ENCODE measurements around the gene GMPPA. TPM values are rescaled to one million over a fixed set of nuclear protein-coding genes. Genes with fewer than 3 reads are reported as not detected.

The GMPPA gene
- total RNA-seq, 2 donors from 2014 or later = 21.6 to 23.3 TPM

DNA sequence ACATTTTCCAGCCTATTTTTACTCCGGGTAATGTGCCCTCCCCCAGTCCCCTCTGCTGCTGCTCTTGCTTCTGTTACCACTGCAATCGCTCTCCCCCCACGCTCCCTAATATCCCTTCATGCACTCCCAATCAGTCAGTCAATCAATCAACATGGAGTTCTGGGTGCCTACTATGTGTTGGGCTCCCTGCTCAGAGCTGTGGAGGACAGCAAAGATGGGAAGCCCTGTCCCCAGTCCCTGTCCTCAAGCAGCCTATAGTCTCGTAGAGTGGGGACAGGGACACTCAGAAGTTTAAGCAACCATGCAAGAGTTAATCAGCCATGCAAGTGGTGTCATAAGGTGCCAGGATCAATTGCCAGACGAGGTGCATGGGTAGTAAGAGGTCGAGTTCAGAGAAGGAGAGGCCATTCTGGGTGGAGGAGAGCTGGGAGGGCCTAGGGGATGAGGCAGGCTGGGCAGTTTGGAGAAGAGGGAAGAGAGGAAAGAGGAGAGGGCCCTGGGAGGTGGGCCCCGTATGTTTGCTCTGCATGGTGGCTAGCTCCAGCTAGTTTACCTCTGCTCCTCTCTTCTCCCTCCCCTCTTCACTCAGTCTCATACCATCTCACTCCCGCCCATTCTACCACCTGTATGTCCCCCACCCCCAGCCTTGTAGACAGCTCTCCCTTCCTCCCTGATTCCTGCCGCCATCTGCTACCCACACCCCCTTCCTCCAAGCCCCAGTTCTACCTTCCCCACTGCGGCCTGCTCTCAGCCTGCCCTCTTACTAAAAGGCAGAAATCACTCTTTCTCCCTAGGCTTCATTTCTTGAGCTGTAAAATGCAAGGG, 19.5 kb downstream of the GMPPA start:
- H3K27me3 ChIP-seq = no peaks in the 10 kb centered on the region
- TF ChIP-seq CTCF (IDR thresholded peaks at IDR 0.05) = no peak
- no peak overlapping the region for H3K4me3 ChIP-seq
- H3K27ac ChIP-seq = no peak overlapping the region
- DNase-seq (ENCODE audit: low spot score) = no peak
- peaks cover 0 to 55% of the 10 kb centered on the region in 2 donors for H3K4me1 ChIP-seq
- no peaks in the 10 kb centered on the region for H3K9me3 ChIP-seq
- H3K36me3 ChIP-seq = no peaks in the 10 kb centered on the region

DNA sequence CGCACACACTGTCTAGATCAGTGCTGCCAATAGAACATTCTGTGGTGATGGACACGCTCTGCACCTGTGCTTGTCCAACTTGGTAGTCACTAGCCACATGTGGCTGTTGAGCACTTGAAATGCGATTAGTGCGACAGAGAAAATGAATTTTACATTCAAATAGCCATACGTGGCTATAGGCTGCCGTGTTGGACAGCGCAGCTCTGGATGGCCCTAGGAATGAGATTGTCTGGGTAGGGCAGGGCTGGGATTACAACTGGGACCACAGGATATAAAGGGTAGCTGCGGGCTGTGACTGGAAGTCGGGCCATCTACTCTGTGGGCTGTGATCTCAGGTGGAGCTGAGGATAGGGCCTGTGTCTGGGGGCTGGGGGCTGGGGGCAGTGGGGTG, 20.8 kb downstream of the GMPPA start:
- DNase-seq (ENCODE audit: low spot score) = no peak
- no peak for TF ChIP-seq CTCF (IDR thresholded peaks at IDR 0.05)
- H3K27ac ChIP-seq = peak overlapping the region; percentile 88 to 92
- no peaks in the 10 kb centered on the region for H3K36me3 ChIP-seq
- peaks cover 0 to 47% of the 10 kb centered on the region in 2 donors for H3K4me1 ChIP-seq
- H3K9me3 ChIP-seq = no peaks in the 10 kb centered on the region
- no peak overlapping the region for H3K4me3 ChIP-seq
- no peaks in the 10 kb centered on the region for H3K27me3 ChIP-seq

DNA sequence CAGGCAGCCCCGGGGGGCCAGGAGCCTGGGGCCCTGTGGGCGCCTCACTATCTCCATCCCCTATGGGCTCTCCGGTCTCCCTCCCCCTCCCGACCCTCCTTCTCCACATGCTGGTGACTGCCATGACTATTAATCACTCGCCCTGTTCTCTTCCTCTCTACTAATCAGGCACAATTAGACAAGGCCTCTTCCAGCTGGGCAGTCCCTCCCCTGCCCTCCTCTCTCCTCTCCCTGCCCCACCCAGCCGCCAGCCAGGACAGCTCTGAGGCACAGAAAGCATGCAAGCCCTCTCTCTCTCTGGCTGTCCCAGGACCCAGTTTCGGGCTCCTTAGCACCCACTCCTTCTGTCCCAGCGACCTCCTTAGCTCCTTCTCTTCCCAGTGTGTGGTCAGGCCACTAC, 21.4 kb downstream of the GMPPA start:
- peaks cover 0 to 43% of the 10 kb centered on the region in 2 donors for H3K4me1 ChIP-seq
- no peak overlapping the region for H3K4me3 ChIP-seq
- no peaks in the 10 kb centered on the region for H3K36me3 ChIP-seq
- H3K9me3 ChIP-seq = no peaks in the 10 kb centered on the region
- H3K27ac ChIP-seq = peak overlapping the region; percentile 88 to 92
- no peak for TF ChIP-seq CTCF (IDR thresholded peaks at IDR 0.05)
- no peaks in the 10 kb centered on the region for H3K27me3 ChIP-seq
- DNase-seq (ENCODE audit: low spot score) = no peak

- H3K4me1 ChIP-seq = peaks cover 0 to 53% of the 10 kb centered on the region in 2 donors
- H3K4me3 ChIP-seq = no peak overlapping the region
- H3K27ac ChIP-seq = peak overlapping the region; percentile 88 to 92
- H3K27me3 ChIP-seq = no peaks in the 10 kb centered on the region
- TF ChIP-seq CTCF (IDR thresholded peaks at IDR 0.05) = peak; percentile 47 to 79
- DNase-seq (ENCODE audit: low spot score) = no peak
- no peaks in the 10 kb centered on the region for H3K36me3 ChIP-seq
- no peaks in the 10 kb centered on the region for H3K9me3 ChIP-seq
Observed at GRCh38 chr2:219521066-219521880, 22.6 kb downstream of the GMPPA start.

DNA sequence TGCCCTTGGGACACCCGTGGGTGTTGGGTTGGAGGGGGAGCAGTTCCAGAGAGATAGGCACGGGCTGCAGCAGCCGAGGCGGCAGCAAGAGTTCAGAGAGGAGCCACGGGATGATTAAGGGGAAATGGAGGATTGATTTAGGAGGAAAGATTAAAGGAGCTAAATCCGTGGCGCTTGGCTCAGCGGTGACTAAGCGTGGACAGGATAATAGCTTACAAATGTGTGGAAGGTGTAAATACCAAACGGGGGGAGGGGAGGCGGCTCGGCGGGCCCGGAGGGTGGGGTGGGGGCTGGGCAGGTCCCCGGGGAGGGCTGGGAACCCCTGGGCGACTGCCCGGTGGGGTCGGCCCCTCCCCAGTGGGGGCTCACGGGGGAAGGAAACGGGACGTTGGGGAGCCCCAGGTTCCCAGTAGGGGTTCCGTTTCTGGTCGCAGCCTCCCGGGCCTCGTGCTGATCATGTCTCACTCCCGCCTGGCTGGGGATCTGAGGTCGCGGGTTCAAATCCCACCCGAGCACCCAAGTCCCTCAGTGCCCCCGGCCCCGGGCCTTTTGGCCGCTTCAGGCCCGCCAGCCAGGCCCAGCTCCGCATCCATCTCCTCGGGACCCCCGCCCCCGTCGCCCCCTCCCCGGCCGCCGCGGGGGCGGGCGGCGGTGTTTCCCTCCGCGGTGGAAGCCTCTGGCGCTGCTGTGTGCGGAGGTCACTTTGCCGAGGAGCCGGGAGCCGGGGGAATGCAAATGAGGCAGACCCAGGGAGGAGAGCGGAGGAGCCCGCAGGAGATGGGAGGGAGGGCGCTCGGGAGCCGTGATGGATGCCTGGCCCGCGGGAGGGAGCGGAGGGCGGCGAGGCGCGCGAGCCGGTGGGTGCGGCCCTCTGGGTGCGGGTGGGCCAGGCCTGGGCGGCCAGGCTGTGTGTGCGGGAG, 23.7 kb downstream of the GMPPA start:
- Histone ChIP-seq H3K4me3 (peak overlapping the region in 1 of 2 donors; percentile 41), H3K27ac (peak overlapping the region; percentile 88 to 92), H3K27me3 (no peaks in the 10 kb centered on the region), H3K9me3 (no peaks in the 10 kb centered on the region), H3K4me1 (peaks cover 0 to 58% of the 10 kb centered on the region in 2 donors), H3K36me3 (no peaks in the 10 kb centered on the region)
- TF ChIP-seq CTCF (IDR thresholded peaks at IDR 0.05) = no peak
- peak; percentile 70 for DNase-seq (ENCODE audit: low spot score)

Data from right atrium auricular region (tissue), 2 donors.